Osteocyte (in vitro differentiated cells): ENCODE results near the gene CPN2. TPM values are rescaled to one million over a fixed set of nuclear protein-coding genes. Genes with fewer than 3 reads are reported as not detected.

Experiments used
- DNase-seq: peaks from one replicate; pipeline ENCODE4 v3.0.0; 2021; ENCODE audit warnings: mixed read lengths; ENCODE audit not compliant: unreplicated experiment; ENCODE audit errors: extremely low spot score
- H3K27ac Mint-ChIP-seq: one replicate; pipeline ENCODE4 v1.8.0; 2021; ENCODE audit warnings: mild to moderate bottlenecking, mixed read lengths; ENCODE audit not compliant: unreplicated experiment
- H3K27me3 Mint-ChIP-seq: one replicate; pipeline ENCODE4 v1.8.0; 2021; ENCODE audit warnings: mixed read lengths; ENCODE audit not compliant: unreplicated experiment
- H3K36me3 Mint-ChIP-seq: one replicate; pipeline ENCODE4 v1.8.0; 2021; ENCODE audit warnings: mixed read lengths; ENCODE audit not compliant: unreplicated experiment
- H3K4me1 Mint-ChIP-seq: one replicate; pipeline ENCODE4 v1.8.0; 2021; ENCODE audit warnings: mixed read lengths; ENCODE audit not compliant: unreplicated experiment
- H3K4me3 Mint-ChIP-seq: one replicate; pipeline ENCODE4 v1.8.0; 2021; ENCODE audit warnings: mild to moderate bottlenecking, moderate library complexity, mixed read lengths; ENCODE audit not compliant: unreplicated experiment
- H3K9me3 Mint-ChIP-seq: one replicate; pipeline ENCODE4 v1.8.0; 2021; ENCODE audit warnings: mixed read lengths; ENCODE audit not compliant: unreplicated experiment
- CTCF ChIP-seq: fragments of 200-600 bp; sonication (generic); IDR thresholded peaks from 2 replicates; pipeline ENCODE4 v1.5.0; 2021; ENCODE audit warnings: antibody characterized with exemption, mild to moderate bottlenecking, moderate library complexity
- long read RNA-seq: library from polyadenylated mRNA; unstranded; transcript quantifications from one replicate; pipeline ENCODE4 v2.0.0, GENCODE V29; 2021
- total RNA-seq: library from RNA; stranded (reverse); gene quantifications from 2 replicates; pipeline ENCODE4 v1.2.1, GENCODE V29; 2021

Gene CPN2
- total RNA-seq, result not detected in 2 replicates
- long read RNA-seq, result 0 reads

- Mint-ChIP-seq H3K36me3 (no peaks in the 10 kb centered on the region), H3K4me3 (no peak within 1 kb of the TSS), H3K27ac (no peak within 1 kb of the TSS), H3K9me3 (no peaks in the 10 kb centered on the region), H3K27me3 (peaks cover 24% of the 10 kb centered on the region), H3K4me1 (no peaks in the 10 kb centered on the region)
- no peak for DNase-seq
- TF ChIP-seq CTCF, result no peak
Measured at GRCh38 chr3:194351080-194351672, at the start of gene CPN2. TSS of gene CPN2 (minus strand) at chr3:194351328. CDS start at chr3:194342702, 8,626 bp downstream.

GRCh38 chr3:194399874-194400411 lies 48.8 kb upstream of the CPN2 start:
- DNase-seq, result no peak
- no peak overlapping the region for H3K4me3 Mint-ChIP-seq
- H3K27ac Mint-ChIP-seq, result no peak overlapping the region
- H3K36me3 Mint-ChIP-seq, result peaks cover 3% of the 10 kb centered on the region
- no peaks in the 10 kb centered on the region for H3K9me3 Mint-ChIP-seq
- no peak for TF ChIP-seq CTCF
- H3K4me1 Mint-ChIP-seq, result peaks cover 2% of the 10 kb centered on the region
- H3K27me3 Mint-ChIP-seq, result no peaks in the 10 kb centered on the region

- TF ChIP-seq CTCF, result no peak
- H3K36me3 Mint-ChIP-seq, result peaks cover 3% of the 10 kb centered on the region
- no peaks in the 10 kb centered on the region for H3K9me3 Mint-ChIP-seq
- DNase-seq, result no peak
- peaks cover 2% of the 10 kb centered on the region for H3K4me1 Mint-ChIP-seq
- H3K4me3 Mint-ChIP-seq, result no peak within 1 kb of the TSS
- no peaks in the 10 kb centered on the region for H3K27me3 Mint-ChIP-seq
- H3K27ac Mint-ChIP-seq, result no peak within 1 kb of the TSS
Measured at GRCh38 chr3:194399166-194399565, 48.0 kb upstream of the CPN2 start, which contains the start of gene GP5. TSS of gene GP5 (minus strand) at chr3:194399266. CDS start at chr3:194398282, 984 bp downstream.

GRCh38 chr3:194397757-194398312 lies 46.7 kb upstream of the CPN2 start:
- H3K4me1 Mint-ChIP-seq, result peaks cover 2% of the 10 kb centered on the region
- peaks cover under 1% of the 10 kb centered on the region for H3K36me3 Mint-ChIP-seq
- DNase-seq, result no peak
- no peak for TF ChIP-seq CTCF
- no peak overlapping the region for H3K27ac Mint-ChIP-seq
- H3K9me3 Mint-ChIP-seq, result no peaks in the 10 kb centered on the region
- no peak overlapping the region for H3K4me3 Mint-ChIP-seq
- no peaks in the 10 kb centered on the region for H3K27me3 Mint-ChIP-seq
